Suppressor macrophage treated with lipopolysaccharide for 4 hours (primary cell): ENCODE data around the gene CLCNKB.
"Not testable (repeated sequence)": the region's sequence is repeated elsewhere in the genome, so short reads cannot be mapped to it uniquely, and the experiment has no call there.

Experiments
- DNase-seq: peaks from one replicate; pipeline ENCODE4 v3.0.0-alpha.2; 2020

The CLCNKB gene

DNA sequence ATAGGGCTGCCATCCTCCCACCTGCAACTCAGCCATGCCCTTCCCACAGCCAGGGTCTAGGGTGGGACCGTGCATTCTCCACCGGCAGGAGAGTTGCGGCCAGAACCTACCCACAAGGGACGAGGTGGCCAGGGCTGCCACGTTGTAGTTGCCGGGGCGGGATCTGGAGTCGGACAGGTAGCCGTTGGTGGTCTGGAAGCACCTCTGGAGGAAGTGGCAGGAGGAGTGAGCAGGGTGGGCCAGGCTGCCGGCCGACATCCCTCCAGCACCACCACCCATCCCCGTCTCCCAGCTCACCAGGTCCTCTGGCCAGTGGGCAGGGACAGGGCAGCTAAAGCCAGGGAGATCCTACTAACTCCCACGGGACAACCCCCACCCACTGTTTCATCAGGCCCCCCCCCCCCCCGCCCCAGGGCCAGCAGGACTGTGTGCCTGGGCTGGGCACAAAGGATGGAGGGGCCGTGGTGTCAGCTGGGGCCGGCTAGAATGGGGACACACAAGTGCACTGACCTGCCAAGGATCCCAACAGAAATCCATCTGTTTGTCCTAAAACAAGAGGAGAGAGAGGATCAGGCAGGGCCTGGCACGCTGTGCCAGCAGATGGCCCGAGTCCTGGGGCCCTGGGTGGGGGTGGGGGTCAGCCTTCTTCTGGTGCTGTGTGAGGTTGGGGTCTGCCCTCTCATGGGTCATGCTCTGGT lies 18.6 kb downstream of the CLCNKB start:
- not testable (repeated sequence) for DNase-seq

DNA sequence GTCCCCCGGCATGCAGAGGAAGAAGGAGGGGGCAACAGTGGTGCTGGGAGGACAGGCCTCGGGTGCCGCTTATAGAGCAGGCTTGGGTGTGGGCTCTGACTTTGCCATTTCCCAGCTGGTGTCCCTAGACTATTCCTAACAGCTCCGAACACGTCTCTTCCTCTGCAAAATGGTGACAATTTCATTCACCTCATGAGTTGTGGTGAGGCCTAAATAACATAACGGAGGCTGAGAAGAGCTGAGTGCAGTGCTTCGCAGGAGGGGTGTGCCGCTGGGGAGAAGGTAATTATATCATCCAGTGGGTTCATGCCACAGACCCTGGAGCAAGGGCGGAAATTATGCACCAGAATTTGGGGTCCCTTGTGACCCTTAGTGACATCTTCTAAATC lies 19.1 kb downstream of the CLCNKB start:
- DNase-seq: not testable (repeated sequence)

GRCh38 chr1:16063226-16063829 lies 19.7 kb downstream of the CLCNKB start:
- DNase-seq: no peak

- DNase-seq: no peak
Measured at GRCh38 chr1:16063921-16064320, 20.3 kb downstream of the CLCNKB start.

GRCh38 chr1:16064536-16065268 lies 21.1 kb downstream of the CLCNKB start:
- DNase-seq: no peak

DNA sequence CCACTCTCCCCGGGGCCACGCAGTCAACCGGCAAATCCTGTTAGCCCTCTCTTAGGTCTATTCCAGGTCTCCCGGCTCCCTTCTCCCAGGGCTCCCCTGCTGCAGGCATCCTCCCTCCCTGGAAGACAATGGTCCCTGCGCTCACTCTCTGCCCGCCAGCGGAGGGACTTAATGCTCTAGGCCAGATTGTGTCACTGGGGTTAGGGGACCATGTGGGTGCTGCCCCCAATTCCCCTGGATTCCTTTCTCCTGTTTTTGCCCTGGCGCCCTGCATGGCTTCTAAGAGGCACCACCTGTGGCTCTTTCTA lies 21.6 kb downstream of the CLCNKB start:
- DNase-seq: no peak

- DNase-seq: no peak
Measured at GRCh38 chr1:16066245-16066644, 22.7 kb downstream of the CLCNKB start.

DNA sequence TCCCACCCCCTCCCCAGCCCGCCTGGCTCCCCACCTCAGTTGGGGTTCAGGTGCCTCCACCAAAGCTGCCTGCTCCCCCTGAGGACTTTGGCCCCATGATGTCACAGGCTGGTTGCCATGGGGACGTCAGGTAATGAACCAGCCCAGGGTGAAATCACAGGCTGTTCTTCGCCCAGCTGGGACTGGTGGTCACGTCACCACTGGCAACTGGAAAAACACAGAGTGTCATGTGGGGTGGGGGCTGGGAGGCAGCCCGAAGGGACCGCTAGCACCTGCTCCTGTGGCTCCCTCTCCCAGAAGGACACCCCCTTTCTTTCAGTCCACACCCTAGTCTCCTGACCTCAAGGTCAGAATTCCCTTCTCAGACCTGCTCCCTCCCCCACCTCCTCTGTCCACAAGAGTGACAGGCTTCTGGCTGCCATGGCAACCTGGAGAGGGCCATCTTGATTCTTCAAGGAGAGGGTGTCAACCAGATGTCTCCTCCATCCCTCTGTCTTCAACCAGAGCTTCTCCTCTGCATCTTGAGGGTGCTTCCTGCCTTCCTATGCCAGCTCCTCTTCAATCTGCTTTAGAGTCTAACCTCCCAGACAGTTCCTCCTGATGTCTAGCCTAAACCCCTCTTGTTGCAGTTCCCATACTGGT lies 23.7 kb downstream of the CLCNKB start:
- DNase-seq: no peak

- DNase-seq: no peak
Measured at GRCh38 chr1:16067933-16068332, 24.4 kb downstream of the CLCNKB start.

DNA sequence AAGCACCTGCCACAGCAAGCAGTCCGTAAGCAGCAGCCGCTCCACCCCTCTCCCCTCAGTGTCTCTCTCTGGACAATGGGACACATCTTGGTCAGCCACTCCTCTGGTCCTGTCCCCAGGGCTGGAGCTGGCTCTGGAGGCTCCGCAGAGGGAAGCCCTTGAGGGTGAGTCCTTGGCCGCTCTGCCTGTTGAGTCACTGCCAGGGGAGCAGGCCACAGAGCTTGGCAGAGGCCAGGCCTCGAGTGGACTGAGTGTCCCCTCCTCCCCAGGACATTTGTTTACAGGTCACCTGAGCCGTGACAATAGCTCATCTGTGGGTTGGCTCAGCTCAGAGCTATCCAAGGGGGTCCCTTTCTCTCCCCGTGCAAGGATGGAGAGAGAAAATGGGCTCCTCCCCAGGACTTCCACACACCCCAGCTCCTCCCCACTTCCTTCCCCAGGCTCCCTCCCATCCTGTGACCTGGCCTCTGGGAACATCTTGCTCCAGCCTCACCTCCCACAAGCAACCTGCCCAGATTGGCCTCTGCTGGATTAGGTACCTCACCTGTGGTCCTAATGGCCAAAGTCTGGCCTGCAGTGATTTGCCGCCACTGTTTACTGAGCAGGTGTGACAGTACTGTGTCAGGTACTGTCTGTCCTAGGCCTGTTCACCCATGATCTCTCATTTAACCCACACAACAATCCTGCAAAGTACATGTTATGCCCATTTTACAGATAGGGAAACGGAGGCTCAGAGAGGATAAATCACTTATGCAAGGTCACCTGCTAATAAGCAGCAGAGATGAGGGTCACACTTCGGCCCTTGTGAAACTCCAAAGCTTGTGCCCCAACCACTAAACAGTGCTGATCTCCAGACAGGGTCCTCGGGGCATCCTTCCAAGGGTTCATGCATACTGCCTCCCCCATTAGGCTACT lies 25.0 kb downstream of the CLCNKB start:
- DNase-seq: no peak

GRCh38 chr1:16070640-16071355 lies 27.2 kb downstream of the CLCNKB start:
- DNase-seq: no peak

DNA sequence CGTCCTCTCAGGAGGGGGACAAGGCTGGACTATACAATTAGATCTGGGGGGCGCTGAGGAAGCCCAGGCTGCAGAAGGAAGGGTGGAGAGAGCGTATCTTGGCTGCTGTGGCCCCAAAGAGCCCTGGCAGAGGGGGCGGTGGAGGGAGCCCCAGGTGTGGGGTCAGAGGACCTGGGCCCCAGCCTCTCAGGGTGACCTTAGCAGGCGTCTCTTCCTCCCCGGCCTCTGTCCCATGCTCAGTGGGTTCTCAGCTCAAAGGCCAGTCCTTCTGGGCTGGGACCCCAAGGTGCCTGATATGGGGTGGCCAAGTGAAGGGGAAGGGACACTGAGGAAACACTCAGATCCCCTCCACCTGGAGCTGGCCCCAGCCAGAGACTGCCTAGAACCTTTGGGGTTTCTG lies 28.0 kb downstream of the CLCNKB start:
- DNase-seq: no peak

DNA sequence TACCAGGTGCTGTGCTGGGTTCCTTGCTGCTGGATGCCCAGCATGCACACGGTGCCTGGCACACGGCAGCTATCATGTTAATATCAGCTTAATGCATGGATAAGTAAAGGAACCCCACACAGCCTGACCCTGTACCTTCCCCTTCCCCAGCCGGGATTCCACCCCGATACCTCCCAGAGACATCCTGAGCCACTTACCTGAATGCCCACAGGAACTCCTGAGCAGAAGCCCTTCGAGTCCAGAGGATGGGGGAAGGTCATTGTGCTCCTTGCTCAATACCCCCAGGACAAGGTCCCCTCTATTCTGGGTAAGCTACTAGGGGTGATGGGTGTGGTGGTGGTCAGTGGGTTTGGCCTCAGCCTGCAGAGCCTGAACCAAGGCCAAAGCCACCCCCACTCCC lies 28.5 kb downstream of the CLCNKB start:
- DNase-seq: no peak

DNA sequence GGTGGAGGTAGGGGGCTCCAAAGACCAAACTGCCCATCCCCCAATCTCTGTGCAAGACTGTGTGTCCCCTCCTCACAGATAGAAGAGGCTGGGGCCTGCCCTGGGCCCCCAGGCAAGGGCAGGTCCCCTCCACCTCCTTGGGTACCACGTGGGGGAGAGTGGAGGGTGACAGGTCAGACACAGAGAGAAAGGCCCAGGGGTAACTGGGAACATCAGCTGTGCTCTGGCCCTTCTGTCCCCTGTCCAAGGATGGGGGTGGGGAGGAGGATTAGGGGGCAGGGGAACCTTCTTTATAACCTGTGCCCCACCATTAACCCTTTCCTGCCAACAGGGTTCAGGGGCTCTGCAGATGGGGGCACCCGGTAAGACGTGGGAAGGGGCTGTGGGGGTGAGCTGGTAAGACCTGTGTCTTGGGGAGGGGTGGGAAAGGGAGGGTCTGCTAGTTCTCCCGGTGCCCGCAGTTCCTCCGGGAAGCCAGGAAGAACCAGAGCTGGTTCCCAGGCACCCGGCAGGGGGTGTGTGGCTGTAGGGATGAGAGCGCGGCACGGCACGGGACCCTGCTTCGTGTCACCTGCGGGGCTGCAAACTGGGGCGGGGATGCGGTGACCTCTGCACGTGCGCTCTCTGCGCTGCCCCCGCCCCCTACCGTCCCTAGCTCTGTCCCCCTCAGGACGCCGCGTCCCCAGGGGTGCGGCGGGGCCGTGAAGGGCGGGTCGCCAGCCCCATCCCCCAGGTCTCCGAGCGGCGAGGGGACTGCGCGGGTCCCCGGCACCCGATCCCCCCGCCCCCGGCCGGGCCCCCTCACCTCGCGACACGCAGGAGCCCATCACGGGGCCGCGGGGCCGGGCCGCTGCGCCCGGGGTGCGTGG lies 29.3 kb downstream of the CLCNKB start:
- no peak for DNase-seq

DNA sequence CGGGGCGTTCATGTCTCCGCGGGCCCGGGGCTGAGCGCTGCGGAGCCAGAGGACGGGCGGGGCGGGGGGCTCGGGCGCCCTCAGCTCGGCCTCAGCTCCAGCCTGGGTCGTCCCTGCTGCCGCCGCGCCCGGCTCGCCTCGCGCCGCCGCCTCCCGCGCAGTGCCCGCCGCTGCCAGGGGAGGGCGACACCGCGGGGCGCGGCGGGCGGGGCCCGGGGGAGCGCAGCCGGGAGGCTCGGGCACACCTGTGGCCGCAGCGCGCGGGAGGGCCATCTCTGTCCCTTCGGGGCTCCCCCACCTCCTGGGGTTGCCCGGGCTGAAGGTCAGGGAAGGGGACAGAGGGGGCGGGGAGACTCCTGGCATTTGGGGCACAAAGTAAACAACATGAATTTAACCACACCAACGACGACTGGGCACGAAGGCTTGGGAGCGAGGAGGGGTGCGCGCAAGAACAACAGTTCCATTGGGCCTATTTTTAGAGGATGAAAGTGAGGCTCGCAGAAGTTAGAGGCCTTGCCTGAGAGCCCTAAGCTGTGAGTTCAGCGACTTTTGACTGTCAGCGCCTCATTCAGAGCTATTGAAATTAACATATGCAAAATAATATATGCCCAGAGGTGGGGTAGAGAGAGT lies 30.0 kb downstream of the CLCNKB start, which contains the start of gene FAM131C:
Gene FAM131C (minus strand): TSS at position 162 of the 630 bp plus-strand sequence. CDS start 209 bp downstream, outside the sequence.
- DNase-seq: peak; percentile 36

- DNase-seq: no peak
Measured at GRCh38 chr1:16074217-16074616, 30.6 kb downstream of the CLCNKB start.

DNA sequence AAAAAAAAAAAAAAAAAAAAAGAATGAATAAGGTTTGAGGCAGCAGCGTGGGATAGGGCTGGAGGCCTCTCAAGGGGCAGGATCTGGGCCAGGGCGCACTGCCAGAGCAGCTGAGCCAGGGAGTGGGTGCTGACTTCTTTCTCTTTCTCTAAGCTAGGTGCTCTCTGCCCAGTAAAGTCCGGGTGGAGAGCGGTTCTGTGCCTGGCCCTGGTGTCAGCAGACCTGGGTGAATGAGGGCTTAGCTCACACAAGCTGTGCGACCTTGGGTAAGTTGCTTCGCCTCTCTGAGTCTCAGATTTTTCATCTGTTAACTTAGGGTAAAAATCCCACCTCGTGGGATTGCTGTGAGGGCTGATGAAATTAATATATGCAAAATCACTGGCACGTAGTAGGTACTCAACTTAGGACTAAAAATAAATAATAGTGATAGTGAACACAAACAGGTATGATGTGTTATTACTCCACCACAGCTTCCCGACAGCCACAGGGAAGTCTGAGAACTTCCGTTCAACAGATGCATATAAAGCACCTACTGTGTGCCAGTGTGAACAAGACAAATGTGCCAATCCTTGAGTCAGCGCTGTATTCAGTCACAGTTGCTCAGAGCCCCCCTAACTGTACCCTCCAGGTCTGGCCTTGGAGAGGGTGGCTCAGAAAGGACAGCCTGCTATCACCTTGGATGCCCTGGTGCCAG lies 31.9 kb downstream of the CLCNKB start:
- no peak for DNase-seq

- no peak for DNase-seq
Measured at GRCh38 chr1:16076031-16076864, 32.7 kb downstream of the CLCNKB start.

DNA sequence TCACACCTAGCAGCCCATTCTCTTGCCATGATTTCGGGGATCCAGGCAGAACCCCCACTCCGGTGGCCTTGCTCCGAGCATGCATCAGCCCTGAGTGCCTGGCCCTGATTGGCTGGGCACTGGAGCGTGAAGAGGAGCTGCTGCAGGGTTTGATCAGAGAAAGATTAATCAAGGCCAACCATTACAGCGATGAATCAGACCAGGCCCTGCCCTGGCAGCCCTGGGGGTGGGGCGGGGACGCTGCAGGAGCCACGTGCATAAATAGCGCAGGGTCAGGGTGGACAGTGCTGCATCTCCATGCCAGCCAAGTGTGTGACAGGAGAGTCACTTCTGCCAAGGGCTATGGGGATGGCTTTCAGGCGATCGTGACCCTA lies 33.3 kb downstream of the CLCNKB start:
- DNase-seq: no peak
